GM12878 (cell line): Measurements from ENCODE around the gene CCDC54. TPM values are rescaled to one million over a fixed set of nuclear protein-coding genes. Genes with fewer than 3 reads are reported as not detected.

Experiments used
- ATAC-seq: fragments of 200-7000 bp; cut with Tn5 transposase; 3 replicates; pipeline ENCODE4 v1.9.1; 2020; ENCODE audit warnings: mild to moderate bottlenecking, moderate library complexity
- BruUV-seq: library from RNA; stranded (reverse); fragments of 400-500 nt; replicated peaks from 2 replicates; lab custom pipeline; 2021; lab: Mats Ljungman, UMichigan
- CTCF ChIA-PET: fragments of 300-600 bp; sonication (Branson Sonifier 250); formaldehyde crosslinking; extraction: SDS; loops from one replicate; lab custom pipeline; 2021; ENCODE audit warnings: inconsistent platforms; lab: Yijun Ruan, JAX
- POLR2A ChIA-PET: fragments of 350-600 bp; formaldehyde crosslinking; extraction: SDS; loops from one replicate; lab custom pipeline; 2021; ENCODE audit warnings: inconsistent platforms; lab: Charles Lee
- RAD21 ChIA-PET: fragments of 300-600 bp; sonication (Branson Sonifier 250); formaldehyde crosslinking; loops from one replicate; lab custom pipeline; 2023; ENCODE audit warnings: antibody characterized with exemption; ENCODE audit not compliant: unreplicated experiment; lab: Charles Lee
- SMC1A ChIA-PET: fragments of 300-600 bp; sonication (Branson Sonifier 250); formaldehyde crosslinking; loops from one replicate; lab custom pipeline; 2023; ENCODE audit not compliant: unreplicated experiment, uncharacterized antibody; lab: Charles Lee
- DNase-seq: peaks from one replicate; pipeline ENCODE4 v3.0.0-alpha.2; 2011; ENCODE audit warnings: low read depth, low spot score
- FAIRE-seq: peaks from 3 replicates; lab custom pipeline; 2011; peaks lifted over from hg19 to GRCh38; lab: Jason Lieb, UNC
- H2AFZ ChIP-seq: 2 replicates; pipeline ENCODE4 v1.6.0; 2011; ENCODE audit warnings: low read depth, low read length, control low read depth; ENCODE audit not compliant: control insufficient read depth
- H3K27ac ChIP-seq: 2 replicates; pipeline ENCODE4 v1.5.1; 2011; ENCODE audit warnings: control low read depth; ENCODE audit not compliant: control insufficient read depth, insufficient read depth
- H3K27me3 ChIP-seq, 2 experiments: replicated peaks in 1 of 2; 2 replicates each; pipeline versions ENCODE4 v1.6.0 to v1.6.1; 2011; ENCODE audit warnings: low read length in 1 of 2; ENCODE audit not compliant: control insufficient read depth in 2 of 2, insufficient read depth in 2 of 2
- H3K36me3 ChIP-seq, 2 experiments: 2 replicates each; pipeline ENCODE4 v1.5.1; 2011; ENCODE audit warnings: low read length in 1 of 2; ENCODE audit not compliant: control insufficient read depth in 2 of 2, insufficient read depth in 2 of 2
- H3K4me1 ChIP-seq: 2 replicates; pipeline ENCODE4 v1.6.1; 2011; ENCODE audit warnings: mild to moderate bottlenecking, low read length, moderate library complexity, mixed read lengths; ENCODE audit not compliant: control insufficient read depth, insufficient read depth
- H3K4me2 ChIP-seq: 2 replicates; pipeline ENCODE4 v1.6.0; 2011; ENCODE audit warnings: control low read depth; ENCODE audit not compliant: control insufficient read depth, insufficient read depth
- H3K4me3 ChIP-seq: fragments of 200-600 bp; sonication (generic); 2 replicates; pipeline ENCODE4 v1.5.1; 2016
- H3K79me2 ChIP-seq: 2 replicates; pipeline ENCODE4 v1.6.0; 2011; ENCODE audit warnings: low read length; ENCODE audit not compliant: control insufficient read depth, insufficient read depth
- H3K9ac ChIP-seq: 2 replicates; pipeline ENCODE4 v1.8.0; 2011; ENCODE audit warnings: low read length, control low read depth, mixed read lengths; ENCODE audit not compliant: control insufficient read depth, insufficient read depth
- H3K9me3 ChIP-seq: replicated peaks from 3 replicates; pipeline ENCODE4 v1.5.1; 2011; ENCODE audit warnings: mild to moderate bottlenecking, low read length; ENCODE audit not compliant: control insufficient read depth, insufficient read depth
- H4K20me1 ChIP-seq: 2 replicates; pipeline ENCODE4 v1.6.0; 2011; ENCODE audit not compliant: control insufficient read depth, insufficient read depth
- ESRRA ChIP-seq: IDR thresholded peaks from 2 replicates; pipeline ENCODE4 v1.6.1; 2012; ENCODE audit warnings: mild to moderate bottlenecking, low read length, improper control_type of control experiment
- IKZF2 ChIP-seq, 2 experiments: fragments of 450-650 bp; IDR thresholded peaks; 2 replicates each; pipeline ENCODE4 v1.6.1; 2017; ENCODE audit warnings: mild to moderate bottlenecking in 2 of 2, moderate library complexity in 2 of 2
- POLR2AphosphoS5 ChIP-seq: IDR thresholded peaks from 2 replicates; pipeline ENCODE4 v1.6.1; 2011; ENCODE audit warnings: mild to moderate bottlenecking, low read length, inconsistent platforms
- ZZZ3 ChIP-seq: IDR thresholded peaks from 2 replicates; pipeline ENCODE4 v1.6.1; 2011; ENCODE audit warnings: low read depth; ENCODE audit not compliant: control insufficient read depth, insufficient read length
- WGBS: methylation state at CpG from one replicate; pipeline ENCODE4 v1.1.6; 2016; ENCODE audit warnings: low lambda C conversion rate; ENCODE audit not compliant: insufficient replicate concordance, insufficient coverage; ENCODE audit errors: missing lambda C conversion rate; 5-methylcytosine and 5-hydroxymethylcytosine counted together
- in situ Hi-C: fragments of 300-500 bp; cut with MboI; formaldehyde crosslinking; loops from 9 replicates; pipeline ENCODE4 v1.14.3; 2018; ENCODE audit warnings: mixed read lengths
- intact Hi-C: fragments of 100-400 bp; cut with micrococcal nuclease; formaldehyde crosslinking; loops from one replicate; pipeline ENCODE4 v1.14.2; 2022; ENCODE audit not compliant: unreplicated experiment
- polyA plus RNA-seq, 11 experiments: library from polyadenylated mRNA; depleted of rRNA in 4 of 11; unstranded in 6 of 11; stranded (reverse) in 5 of 11; fragments of >200 nt; fragmentation: Nextera tagmentation in 4 of 11; fragmentation: Illumina TruSeq in 1 of 11; extraction: Ambion mirVana in 4 of 11; extraction: Trizol in 1 of 11; gene quantifications; 1 replicate in 1 of 11; 2 replicates in 10 of 11; pipeline versions ENCODE4 v1.2.1 to v1.2.3, GENCODE V29; 2011 to 2016; ENCODE audit warnings: inconsistent platforms in 2 of 11, missing spikeins in 2 of 11, low read depth in 1 of 11
- total RNA-seq, 4 experiments: library from RNA; depleted of rRNA in 3 of 4; stranded (reverse); fragments of >200 nt in 3 of 4; fragmentation: Illumina TruSeq in 1 of 4; extraction: Trizol in 1 of 4; gene quantifications; 2 replicates each; pipeline versions ENCODE4 v1.2.1 to v1.2.3, GENCODE V29; 2013 to 2021
- TF ChIP-seq, protein P1 (sequence below): fragments of 150-350 bp; IDR thresholded peaks from 2 replicates; pipeline ENCODE4 v1.6.1; 2014; ENCODE audit warnings: mild to moderate bottlenecking, low read depth, low read length
- TF ChIP-seq, protein P2 (sequence below): fragments of 450-650 bp; IDR thresholded peaks from 2 replicates; pipeline ENCODE4 v1.6.1; 2018; ENCODE audit warnings: borderline replicate concordance, mild to moderate bottlenecking; ENCODE audit not compliant: partially characterized antibody

Gene CCDC54
- total and polyA plus RNA-seq, 10 of the 15 experiments (the other 5 are each of a cell fraction or from before 2014, with no cell fraction given) = not detected

DNA sequence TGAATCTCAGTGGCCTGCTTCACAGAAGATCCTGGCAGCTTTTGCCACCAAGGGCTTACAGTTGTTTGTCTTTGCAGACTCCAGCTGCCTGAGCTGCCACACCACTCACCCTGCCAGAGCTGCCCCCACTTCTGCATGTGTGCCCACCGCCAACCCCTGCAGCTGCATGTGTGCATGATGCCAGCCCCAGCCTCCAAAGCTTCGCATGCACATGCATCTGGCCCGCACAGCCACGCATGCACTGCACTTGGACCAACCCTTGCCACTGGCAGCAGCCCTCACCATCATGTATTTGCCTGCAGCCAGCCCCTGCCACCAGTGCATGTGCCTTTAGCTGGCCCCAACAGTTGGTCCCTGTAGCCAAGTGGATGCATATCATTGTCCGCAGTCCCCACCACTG is 31.3 kb downstream of the CCDC54 start:
- Histone ChIP-seq H3K27me3 (peaks cover 0 to 1% of the 10 kb centered on the region in 2 experiments; a peak in 1 of 4 replicates), H2AFZ (no peak overlapping the region), H3K27ac (no peak overlapping the region), H3K4me2 (no peak overlapping the region), H3K9me3 (no peaks in the 10 kb centered on the region; the same call in 2 of the 3 replicates), H4K20me1 (no peaks in the 10 kb centered on the region), H3K4me1 (no peaks in the 10 kb centered on the region), H3K9ac (no peak overlapping the region), H3K4me3 (no peak overlapping the region), H3K79me2 (no peaks in the 10 kb centered on the region), H3K36me3 (no peaks in the 10 kb centered on the region)
- DNase-seq = no peak
- POLR2A ChIA-PET = no interaction called here
- WGBS = 73% methylated on average over 5 of the region's 5 CpGs
- in situ Hi-C loops = no loop called here
- RAD21 ChIA-PET = no interaction called here
- no peak for ATAC-seq
- CTCF ChIA-PET = interaction anchor here (0.6 to 3.0 kb wide), 4 partner anchors 13 to 172 kb away, joined by 3 to 20 read pairs (median 8); no protein-coding TSS in a partner anchor
- no peak for TF ChIP-seq IKZF2 (IDR thresholded peaks at IDR 0.05)
- TF ChIP-seq, protein P1, sequence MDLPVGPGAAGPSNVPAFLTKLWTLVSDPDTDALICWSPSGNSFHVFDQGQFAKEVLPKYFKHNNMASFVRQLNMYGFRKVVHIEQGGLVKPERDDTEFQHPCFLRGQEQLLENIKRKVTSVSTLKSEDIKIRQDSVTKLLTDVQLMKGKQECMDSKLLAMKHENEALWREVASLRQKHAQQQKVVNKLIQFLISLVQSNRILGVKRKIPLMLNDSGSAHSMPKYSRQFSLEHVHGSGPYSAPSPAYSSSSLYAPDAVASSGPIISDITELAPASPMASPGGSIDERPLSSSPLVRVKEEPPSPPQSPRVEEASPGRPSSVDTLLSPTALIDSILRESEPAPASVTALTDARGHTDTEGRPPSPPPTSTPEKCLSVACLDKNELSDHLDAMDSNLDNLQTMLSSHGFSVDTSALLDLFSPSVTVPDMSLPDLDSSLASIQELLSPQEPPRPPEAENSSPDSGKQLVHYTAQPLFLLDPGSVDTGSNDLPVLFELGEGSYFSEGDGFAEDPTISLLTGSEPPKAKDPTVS = no peak
- no peak for TF ChIP-seq POLR2AphosphoS5
- TF ChIP-seq, protein P2, sequence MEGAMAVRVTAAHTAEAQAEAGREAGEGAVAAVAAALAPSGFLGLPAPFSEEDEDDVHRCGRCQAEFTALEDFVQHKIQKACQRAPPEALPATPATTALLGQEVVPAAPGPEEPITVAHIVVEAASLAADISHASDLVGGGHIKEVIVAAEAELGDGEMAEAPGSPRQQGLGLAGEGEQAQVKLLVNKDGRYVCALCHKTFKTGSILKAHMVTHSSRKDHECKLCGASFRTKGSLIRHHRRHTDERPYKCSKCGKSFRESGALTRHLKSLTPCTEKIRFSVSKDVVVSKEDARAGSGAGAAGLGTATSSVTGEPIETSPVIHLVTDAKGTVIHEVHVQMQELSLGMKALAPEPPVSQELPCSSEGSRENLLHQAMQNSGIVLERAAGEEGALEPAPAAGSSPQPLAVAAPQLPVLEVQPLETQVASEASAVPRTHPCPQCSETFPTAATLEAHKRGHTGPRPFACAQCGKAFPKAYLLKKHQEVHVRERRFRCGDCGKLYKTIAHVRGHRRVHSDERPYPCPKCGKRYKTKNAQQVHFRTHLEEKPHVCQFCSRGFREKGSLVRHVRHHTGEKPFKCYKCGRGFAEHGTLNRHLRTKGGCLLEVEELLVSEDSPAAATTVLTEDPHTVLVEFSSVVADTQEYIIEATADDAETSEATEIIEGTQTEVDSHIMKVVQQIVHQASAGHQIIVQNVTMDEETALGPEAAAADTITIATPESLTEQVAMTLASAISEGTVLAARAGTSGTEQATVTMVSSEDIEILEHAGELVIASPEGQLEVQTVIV = no peak
- no peak for TF ChIP-seq ZZZ3
- no peak for TF ChIP-seq ESRRA
- BruUV-seq = no TSS peak
- intact Hi-C loops = no loop called here
- SMC1A ChIA-PET = interaction anchor here (2.1 kb wide), 1 partner anchor 8 kb away, joined by 9 read pairs; no protein-coding TSS in a partner anchor
- FAIRE-seq = no peak
